ENCODE results near the gene MPIG6B.
"Not testable (repeated sequence)": the region's sequence is repeated elsewhere in the genome, so short reads cannot be mapped to it uniquely, and the experiment has no call there.

Gene MPIG6B

DNA sequence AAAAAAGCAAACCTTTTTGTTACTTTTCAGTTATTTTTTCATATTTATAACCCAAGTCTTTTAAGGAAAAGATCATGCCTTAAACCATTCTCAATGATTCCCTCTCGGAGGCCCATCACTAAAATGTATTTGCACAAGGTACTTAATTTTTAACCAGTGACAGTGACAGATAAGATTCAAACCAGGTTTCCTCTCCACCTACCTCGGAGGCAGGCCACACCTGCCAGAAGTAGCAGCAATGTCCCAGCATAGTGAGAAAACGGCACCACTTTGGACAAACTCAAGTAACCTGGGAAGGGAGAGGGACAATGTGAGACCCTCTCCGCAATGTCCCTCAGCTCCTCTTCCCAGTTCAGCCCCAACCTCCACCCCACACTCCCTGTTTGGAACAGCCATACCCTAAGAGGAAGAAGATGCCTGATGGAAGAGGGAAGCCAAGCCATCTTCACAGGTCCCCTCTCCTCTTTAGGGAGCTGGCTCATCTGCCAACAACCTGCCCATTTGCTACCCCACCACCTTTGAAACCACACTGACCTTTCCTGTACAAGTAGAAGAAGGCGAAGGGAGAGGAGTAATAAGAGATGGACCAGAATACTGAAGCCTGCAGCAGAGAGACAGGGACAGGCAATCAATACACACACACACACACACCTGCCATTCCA lies 22.3 kb upstream of the MPIG6B start:
- no peak for DNase-seq

DNA sequence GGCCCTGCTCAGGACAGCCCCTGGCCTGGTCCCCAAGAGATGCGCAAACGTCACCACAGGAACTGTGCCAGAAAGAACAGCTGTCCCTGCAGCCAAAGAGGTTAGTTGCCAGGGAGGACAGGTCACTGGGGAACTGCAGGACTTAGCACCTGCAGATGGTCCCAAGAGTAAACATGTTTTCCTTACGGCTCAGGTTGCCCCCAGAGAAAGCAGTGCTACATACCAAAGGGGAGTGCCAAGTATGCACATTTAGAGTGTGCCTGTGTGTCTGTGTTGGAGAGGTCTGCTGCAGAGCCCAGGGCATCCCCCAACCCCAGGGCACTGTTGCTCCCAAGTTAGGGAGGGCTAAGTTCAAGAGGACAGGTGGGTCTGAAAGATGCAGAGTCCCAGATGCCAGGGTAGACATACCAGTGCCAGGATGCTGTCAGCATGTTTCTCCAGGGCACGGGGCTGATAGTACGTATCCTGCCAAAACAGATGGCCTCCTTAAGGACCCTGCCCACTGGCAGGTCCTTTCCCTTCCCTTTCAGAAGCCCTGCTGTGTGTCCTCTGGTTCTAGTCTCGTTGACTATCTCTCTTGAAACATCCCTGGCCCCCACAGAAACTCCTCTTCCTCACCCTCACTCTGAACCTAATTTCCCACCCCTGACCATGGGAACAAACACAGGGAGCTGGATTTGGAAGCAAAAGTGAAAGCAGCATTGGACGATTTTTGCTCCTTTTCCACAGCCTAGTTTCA lies 21.3 kb upstream of the MPIG6B start:
- no peak for DNase-seq

DNA sequence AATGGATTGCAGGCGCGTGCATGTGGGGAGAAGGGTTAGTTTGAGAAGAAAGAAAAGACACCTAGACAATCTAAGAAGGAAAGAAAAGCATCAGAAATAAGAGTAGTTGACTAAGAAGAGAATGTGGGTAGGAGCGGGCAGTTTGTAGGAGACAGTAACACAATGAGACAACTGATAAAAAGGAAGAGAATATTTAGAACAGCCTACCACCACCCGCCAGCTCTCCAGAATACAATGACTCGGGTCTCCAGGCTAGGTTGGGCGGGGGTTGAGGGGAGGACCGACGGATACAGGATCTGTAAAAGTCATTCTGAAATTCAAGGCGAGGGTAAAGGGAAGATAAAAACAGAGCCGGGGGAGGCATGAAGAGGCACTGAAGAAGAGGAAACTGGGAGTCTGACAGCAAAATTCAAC lies 20.8 kb upstream of the MPIG6B start:
- peak in 1 of 56 donors; percentile 62 for DNase-seq

DNA sequence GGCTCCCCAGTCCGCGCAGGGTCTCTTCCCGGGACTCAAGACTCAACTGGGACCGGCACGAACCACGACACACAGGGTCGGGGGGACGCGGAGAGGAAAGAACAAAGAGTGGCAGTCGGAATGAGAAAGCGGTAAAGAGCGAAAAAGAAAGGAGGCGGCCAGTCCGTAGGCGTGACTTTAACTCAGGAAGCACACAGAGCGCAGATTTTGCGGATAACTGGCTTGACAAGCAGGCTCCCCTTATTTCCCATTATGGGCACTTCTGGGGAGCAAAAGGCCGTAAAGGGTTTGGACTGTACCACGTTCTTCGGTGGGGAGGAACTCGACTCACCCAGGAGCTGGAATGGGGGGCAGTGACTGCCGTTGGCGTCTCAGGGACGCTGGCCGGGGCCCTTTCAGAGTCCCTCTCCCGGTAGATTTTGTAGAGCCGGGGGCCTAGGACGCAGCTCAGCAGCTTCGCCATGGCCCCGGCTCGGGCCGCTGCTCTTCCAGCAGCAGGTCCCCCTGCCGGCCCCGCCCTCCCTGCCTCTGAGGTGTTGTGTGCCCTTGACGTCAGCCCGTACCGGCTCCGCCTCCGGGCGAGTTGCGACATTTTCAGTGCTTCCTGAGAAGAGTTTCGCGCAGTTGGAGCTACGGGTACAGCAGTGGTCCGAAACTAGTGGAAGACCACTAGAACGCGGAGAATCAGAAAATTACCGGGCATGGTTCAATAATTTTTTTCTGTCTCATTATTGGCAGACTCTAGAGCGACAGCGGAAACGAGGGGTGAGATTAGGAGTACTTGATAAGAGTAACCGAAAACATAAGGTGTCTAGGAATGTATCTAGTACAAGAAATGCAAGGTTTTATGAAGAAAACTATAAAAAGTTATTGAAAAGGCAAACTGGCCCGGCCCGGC lies 20.1 kb upstream of the MPIG6B start, which contains the start of gene ABHD16A:
ABHD16A (minus strand) TSS at position 506 of the 898 bp plus-strand sequence; CDS start at position 463, 43 bp downstream.
- peak; percentile 73 to 99 (median 96) for DNase-seq

DNA sequence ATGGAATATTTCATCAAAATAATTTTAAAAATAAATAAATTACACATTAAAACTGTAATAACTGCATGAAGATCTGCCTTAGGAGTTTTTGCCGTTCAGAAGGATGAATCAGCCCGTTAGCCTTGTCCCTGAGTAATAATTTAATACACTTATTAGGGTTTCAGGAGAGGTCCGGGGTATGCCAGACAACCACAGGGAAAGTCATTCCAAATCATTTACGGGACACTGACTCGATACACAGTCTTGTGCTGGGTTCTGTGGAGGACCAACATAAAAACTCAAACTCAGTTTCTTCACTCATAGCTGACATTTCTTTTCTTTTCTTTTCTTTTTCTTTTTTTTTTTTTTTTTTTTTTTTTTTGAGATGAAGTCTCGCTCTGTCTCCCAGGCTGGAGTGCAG lies 17.2 kb upstream of the MPIG6B start:
- DNase-seq: no peak

DNA sequence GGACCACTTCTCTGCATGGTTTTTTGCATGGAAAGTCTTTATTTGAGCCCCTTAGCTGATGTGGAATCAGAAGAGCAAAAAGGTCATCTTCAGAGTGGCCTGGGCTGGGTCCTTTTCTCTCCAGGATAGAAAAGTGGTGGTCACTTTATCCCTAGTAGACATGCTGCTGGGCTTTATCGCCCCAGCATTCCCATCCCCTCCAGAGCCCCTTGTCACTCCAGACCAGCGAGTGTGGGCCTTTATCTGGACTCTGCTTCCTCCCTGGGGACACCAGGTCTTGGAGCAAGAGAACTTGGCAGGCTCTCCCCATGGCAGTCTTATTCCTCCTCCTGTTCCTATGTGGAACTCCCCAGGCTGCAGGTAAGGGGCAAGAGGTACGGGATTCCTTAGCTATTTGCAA lies 16.6 kb upstream of the MPIG6B start, which contains the start of gene LY6G6F:
LY6G6F (plus strand) TSS at position 268 of the 400 bp plus-strand sequence; CDS start at position 309, 41 bp downstream.
- DNase-seq: no peak

DNA sequence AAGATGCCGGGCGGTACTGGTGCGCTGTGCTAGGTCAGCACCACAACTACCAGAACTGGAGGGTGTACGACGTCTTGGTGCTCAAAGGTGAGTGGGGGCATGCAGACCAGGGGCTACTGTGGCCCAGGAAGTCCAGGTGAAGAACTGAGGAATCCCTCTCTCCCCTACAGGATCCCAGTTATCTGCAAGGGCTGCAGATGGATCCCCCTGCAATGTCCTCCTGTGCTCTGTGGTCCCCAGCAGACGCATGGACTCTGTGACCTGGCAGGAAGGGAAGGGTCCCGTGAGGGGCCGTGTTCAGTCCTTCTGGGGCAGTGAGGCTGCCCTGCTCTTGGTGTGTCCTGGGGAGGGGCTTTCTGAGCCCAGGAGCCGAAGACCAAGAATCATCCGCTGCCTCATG lies 15.5 kb upstream of the MPIG6B start:
- no peak for DNase-seq

DNA sequence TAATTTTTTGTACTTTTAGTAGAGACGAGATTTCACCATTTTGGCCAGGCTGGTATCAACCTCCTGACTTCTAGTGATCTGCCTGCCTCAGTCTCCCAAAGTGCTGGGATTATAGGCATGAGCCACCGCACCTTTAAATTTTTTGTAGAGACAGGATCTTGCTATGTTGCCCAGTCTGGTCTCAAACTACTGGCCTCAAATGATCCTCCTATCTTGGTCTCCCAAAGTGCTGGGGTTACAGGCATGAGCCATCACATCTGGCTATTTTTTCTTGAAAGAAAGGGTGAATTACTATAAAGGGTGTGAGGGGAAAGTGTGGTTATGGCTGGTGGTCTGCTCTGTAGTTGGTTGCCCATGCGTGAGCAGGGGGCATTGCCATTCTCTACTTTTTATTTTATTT lies 14.9 kb upstream of the MPIG6B start:
- no peak for DNase-seq

DNA sequence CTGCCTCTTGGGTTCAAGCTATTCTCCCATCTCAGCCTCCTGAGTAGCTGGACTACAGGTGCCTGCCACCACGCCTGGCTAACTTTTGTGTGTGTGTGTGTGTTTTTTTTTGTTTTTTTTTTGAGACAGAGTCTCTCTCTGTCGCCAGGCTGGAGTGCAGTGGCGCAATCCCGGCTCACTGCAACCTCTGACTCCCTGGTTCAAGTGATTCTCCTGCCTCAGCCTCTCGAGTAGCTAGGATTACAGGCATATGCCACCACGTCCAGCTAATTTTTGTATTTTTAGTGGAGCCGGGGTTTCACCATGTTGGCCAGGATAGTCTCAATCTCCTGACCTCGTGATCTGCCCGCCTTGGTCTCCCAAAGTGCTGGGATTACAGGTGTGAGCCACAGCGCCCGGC lies 14.0 kb upstream of the MPIG6B start:
- not testable (repeated sequence) for DNase-seq

DNA sequence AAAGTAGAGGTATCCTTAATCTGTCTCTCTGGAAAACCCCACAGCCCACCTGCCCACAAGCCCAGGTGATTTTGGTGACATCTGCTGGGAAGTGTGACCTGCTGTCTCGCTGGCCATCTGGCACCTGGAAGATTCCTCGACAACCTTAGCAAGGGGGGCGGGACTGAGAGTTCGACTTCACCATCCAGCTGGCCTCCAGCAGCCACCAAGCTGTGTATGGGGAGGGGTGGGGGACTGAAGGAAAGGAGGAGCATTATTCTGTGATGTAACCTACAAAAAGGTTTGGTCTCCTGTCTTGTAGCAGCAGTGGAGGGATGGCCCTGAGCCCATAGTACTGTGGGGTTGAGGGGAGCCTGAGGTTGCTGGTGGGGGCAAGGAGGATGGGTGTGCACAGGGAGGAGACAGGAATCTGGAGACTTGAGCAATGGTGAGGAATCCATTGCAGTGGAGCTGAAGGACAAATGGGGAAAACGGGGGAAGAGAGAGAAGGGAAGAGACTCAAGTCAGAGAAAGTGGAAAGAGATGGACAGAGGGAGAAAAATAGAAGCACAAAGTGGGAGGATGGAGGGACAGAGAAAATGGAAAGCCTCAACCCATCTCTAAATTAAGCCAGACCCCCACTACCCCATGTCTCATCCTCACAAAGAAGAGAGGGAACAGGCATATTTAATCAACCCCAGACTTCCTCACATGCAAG lies 12.5 kb upstream of the MPIG6B start:
- no peak for DNase-seq

DNA sequence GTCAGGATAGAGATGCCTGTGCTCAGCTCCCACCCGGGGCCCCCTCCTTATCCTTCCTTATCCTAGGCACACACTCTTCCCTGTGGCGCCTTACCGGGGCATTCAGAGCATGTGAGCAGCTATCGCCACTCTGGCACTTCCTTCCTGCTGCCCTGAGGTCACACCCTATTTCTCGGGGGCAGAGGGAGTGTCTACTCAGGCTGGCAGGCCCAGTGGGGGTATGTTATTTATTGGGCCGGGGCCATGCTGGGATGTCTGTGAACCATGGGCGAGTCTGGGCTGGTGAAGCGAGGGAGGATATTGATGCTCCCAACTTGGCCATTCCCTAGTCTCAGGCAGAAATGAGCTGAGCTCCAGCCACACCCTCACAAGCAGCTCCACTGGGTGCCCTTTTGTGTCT lies 11.9 kb upstream of the MPIG6B start:
- DNase-seq: no peak

DNA sequence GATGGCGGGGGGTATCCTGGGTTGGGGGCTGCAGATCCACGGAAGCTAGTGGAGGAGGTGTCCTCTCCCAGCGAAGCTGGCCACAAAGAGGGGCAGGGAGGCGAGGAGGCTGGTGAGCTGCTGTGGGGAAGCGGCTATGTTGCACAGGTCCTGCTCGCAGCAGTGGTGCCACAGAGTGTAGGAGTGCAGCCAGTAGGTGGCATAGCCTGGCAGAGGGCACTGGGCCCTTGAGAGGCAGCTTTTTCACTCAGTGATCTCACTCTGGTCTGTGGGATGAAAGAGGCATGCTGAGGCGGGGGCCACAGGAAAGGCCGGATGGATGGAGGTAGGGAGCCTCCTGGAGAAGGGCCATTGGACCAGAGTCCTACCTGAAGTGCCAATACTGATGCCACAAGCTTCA lies 10.9 kb upstream of the MPIG6B start:
- DNase-seq: no peak

DNA sequence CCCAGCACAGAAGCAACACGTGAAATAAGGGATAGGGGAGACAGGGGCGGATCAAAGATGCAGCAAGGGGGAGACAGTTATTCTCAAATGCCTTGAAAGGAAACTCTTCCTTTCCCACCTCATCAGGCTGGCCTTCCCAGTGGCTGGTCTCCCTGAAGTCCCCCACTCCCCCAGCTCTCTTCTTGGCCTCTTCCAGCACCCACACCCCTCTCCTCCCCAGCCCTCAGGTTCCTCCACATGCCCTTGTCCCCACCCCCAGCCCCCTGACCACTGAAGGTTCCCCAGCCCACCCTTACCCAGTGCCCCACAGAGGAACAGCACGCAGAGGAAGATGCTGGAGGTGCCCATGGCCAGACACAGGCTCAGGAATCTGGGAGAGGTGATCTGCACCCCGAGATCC lies 9.7 kb upstream of the MPIG6B start:
- DNase-seq: no peak

DNA sequence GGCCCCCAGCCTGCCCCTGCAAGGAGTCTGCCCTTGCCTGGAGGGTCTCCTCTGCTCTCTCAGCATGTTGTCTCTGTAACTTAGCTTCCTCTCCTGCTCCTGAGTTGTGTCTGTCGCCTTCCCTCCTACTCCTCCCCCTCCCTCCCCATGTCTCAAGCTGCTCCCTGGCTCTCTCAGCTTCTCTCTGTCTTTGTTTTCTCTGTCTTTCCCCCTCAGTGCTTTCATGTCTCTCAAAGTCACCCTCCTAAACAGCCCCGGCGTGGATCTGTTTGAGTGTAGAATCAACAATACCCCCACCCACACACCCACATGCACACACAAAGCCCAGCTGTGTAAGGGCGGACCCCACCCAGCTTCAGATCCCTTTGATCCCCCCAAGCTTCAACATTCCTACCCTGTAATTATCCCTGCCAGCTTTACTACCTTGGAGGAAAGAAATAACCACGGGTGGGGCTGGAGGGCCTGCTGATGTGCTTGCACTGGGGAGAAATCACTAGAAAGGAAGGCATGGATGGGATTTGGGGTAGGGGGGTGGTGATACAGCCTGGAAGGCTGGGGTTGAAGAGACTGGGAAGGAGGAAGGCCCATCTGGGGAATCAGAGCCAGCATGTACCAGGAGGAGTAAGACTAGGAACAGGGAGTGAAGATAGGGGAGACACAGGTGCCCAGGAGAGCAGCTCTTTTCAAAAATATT lies 9.0 kb upstream of the MPIG6B start:
- DNase-seq: no peak

DNA sequence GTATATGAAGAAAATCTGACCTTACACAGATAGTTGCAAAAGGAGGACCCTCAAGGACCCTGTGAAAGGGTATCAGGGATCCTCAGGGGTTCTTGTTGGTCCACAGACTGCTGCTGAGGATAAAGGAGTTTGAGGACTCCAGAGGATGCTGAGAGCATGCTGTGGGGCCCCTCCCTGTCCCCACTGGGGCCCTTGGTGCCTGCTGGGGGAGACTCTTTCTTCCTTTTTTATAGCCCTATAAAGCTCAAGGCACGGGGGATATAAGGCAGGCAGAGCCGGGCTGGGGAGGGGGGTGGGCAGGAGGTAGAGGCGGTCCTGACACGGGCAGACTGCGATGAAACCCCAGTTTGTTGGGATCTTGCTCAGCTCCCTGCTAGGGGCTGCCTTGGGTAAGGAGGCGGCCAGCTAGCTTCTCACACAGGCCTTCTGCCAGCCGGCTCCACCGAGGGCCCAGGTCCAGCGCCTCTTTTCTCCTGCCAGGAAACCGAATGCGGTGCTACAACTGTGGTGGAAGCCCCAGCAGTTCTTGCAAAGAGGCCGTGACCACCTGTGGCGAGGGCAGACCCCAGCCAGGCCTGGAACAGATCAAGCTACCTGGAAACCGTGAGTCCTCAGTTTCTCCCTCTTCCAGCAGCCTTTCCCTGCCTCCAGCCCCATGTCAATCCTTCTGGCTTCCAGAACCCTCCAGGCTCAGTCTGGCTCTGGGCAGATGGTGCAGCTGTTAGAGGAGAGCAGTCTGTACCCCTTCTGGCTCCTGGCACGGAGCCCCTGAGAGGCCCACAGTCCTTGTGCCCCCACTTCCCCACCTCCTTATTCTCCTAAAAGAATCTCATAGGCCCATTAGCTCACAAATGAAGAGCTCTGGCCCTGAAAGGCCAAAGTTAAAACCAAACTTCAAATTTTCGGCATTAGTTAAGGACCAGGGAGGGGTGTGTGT lies 7.9 kb upstream of the MPIG6B start, which contains the start of gene LY6G6D:
LY6G6D (plus strand) TSS at position 327 of the 937 bp plus-strand sequence; CDS start at position 335, 8 bp downstream.
- DNase-seq: no peak

DNA sequence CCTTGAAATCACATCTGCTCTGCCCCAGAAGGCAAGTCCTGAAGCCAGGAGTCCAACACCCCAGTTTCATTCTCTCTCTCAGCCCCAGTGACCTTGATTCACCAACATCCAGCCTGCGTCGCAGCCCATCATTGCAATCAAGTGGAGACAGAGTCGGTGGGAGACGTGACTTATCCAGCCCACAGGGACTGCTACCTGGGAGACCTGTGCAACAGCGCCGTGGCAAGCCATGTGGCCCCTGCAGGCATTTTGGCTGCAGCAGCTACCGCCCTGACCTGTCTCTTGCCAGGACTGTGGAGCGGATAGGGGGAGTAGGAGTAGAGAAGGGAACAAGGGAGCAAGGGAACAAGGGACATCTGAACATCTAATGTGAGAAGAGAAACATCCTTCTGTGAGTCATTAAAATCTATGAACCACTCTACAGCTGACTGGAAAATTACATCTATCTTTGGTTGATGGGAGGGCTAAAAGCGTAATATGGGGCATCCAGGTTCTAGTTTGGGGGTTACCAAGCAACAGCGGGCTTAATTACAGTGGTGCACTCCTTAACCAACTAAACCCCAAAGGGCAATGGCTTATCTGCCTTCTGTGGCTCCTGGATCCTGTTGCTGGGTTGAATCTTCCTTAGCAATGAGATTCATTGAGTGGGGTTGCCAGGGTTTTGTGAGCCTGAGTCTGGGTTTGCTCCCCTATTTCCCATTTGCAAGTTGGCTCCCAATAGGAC lies 5.5 kb upstream of the MPIG6B start:
- DNase-seq: peak in 7 of 56 donors; percentile 9 to 35 (median 15)

DNA sequence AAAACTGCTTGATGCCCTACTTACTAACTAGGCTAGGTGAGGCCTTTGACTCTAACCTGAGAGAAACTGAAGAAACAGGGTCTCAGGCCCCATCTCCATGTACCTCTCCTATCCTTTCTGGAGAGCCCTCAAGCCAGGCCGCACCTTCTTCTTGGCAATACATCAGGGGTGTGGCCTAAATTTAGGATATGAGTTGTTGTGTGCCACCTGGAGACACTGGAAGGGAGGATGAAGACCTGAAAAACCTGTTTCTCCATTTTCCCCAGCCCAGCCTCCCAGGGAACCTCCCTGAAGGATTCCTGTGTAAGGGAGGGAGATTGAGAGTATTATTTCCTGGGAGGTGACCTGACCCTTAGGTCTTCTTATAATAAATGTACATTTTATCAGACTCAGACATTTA lies 4.9 kb upstream of the MPIG6B start:
- DNase-seq: no peak

DNA sequence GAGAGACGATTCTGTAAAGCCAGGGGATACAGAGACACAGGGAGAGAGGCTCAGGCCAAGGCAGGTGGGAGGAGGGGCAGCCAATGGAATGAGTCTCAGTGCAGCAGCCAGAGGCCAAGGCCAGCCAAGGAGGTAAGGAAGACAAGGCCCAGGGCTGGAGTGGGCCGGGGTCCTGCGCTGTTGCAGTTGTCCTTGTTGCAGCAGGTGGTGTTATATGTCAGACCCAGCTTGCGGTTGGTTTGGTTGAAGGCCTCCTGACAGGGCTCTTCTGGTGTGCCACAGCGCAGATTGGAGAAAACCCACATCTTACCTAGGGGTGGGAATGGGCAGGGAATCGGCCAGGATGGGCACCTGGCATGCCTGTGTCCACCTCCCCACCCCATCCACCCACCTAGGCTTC lies 4.2 kb upstream of the MPIG6B start:
- no peak for DNase-seq

Data from nucleus accumbens (tissue), 56 donors.